ENCODE measurements around the gene PHF21A.

The PHF21A gene

GRCh38 chr11:45973601-45974000 is 147.7 kb downstream of the PHF21A start:
- no peak for DNase-seq

GRCh38 chr11:45968901-45969300 is 152.4 kb downstream of the PHF21A start:
- DNase-seq: no peak

- DNase-seq: no peak
Measured at GRCh38 chr11:45967506-45967905, 153.7 kb downstream of the PHF21A start.

- peak; percentile 35 to 44 for DNase-seq
Measured at GRCh38 chr11:45964911-45965389, 156.3 kb downstream of the PHF21A start.

GRCh38 chr11:45961751-45962240 is 159.5 kb downstream of the PHF21A start:
- no peak for DNase-seq

GRCh38 chr11:45960387-45961095 is 160.7 kb downstream of the PHF21A start:
- no peak for DNase-seq

- no peak for DNase-seq
Measured at GRCh38 chr11:45959851-45960250, 161.4 kb downstream of the PHF21A start.

- no peak for DNase-seq
Measured at GRCh38 chr11:45949992-45950407, 171.3 kb downstream of the PHF21A start.

GRCh38 chr11:45948356-45948755 is 172.9 kb downstream of the PHF21A start:
- DNase-seq: no peak

- no peak for DNase-seq
Measured at GRCh38 chr11:45947885-45948284, 173.4 kb downstream of the PHF21A start.

- DNase-seq: no peak
Measured at GRCh38 chr11:45945397-45945999, 175.8 kb downstream of the PHF21A start.

- no peak for DNase-seq
Measured at GRCh38 chr11:45942381-45942780, 178.9 kb downstream of the PHF21A start.

- DNase-seq: no peak
Measured at GRCh38 chr11:45941285-45941684, 180.0 kb downstream of the PHF21A start.

- DNase-seq: no peak
Measured at GRCh38 chr11:45939836-45940235, 181.4 kb downstream of the PHF21A start.

- DNase-seq: no peak
Measured at GRCh38 chr11:45937916-45938315, 183.3 kb downstream of the PHF21A start.

- DNase-seq: no peak
Measured at GRCh38 chr11:45936511-45937054, 184.7 kb downstream of the PHF21A start.

GRCh38 chr11:45935349-45936064 is 185.7 kb downstream of the PHF21A start:
- no peak for DNase-seq

- DNase-seq: no peak
Measured at GRCh38 chr11:45934580-45935318, 186.5 kb downstream of the PHF21A start.

- no peak for DNase-seq
Measured at GRCh38 chr11:45933846-45934579, 187.2 kb downstream of the PHF21A start.

- DNase-seq: no peak
Measured at GRCh38 chr11:45933131-45933831, 188.0 kb downstream of the PHF21A start.

- no peak for DNase-seq
Measured at GRCh38 chr11:45932217-45932616, 189.0 kb downstream of the PHF21A start.
